Prostate gland (tissue), 2 donors: Measurements from ENCODE around the gene ASCL2.

ENCODE experiments used
- CTCF ChIP-seq, 4 experiments: fragments of 200-600 bp in 2 of 4; fragments of 450-650 bp in 2 of 4; sonication (generic) in 2 of 4; IDR thresholded peaks; 1 replicate in 3 of 4; 2 replicates in 1 of 4; pipeline ENCODE4 v1.5.1; 2016 to 2019; ENCODE audit warnings: antibody characterized with exemption in 4 of 4, mild to moderate bottlenecking in 2 of 4, moderate library complexity in 2 of 4
- POLR2A ChIP-seq: fragments of 450-650 bp; IDR thresholded peaks from one replicate; pipeline ENCODE4 v1.6.1; 2016; ENCODE audit warnings: antibody characterized with exemption, mild to moderate bottlenecking

- TF ChIP-seq POLR2A, result no peak
- TF ChIP-seq CTCF (IDR thresholded peaks at IDR 0.05), result no peak
Observed at GRCh38 chr11:2272228-2272945, 2.0 kb upstream of the ASCL2 start.
